Karpas-422 (cell line): ENCODE data around the gene HINT2. TPM values are rescaled to one million over a fixed set of nuclear protein-coding genes. Genes with fewer than 3 reads are reported as not detected.

Source experiments
- DNase-seq: peaks from one replicate; pipeline ENCODE4 v3.0.0-alpha.2; 2015
- H2AFZ ChIP-seq: fragments of 200-600 bp; sonication (generic); 2 replicates; pipeline ENCODE4 v1.6.1; 2014; ENCODE audit warnings: antibody characterized with exemption, low read length, mixed read lengths
- H3K27ac ChIP-seq: fragments of 200-600 bp; sonication (generic); 2 replicates; pipeline ENCODE4 v1.5.1; 2014; ENCODE audit warnings: mild to moderate bottlenecking, low read length, moderate library complexity
- H3K27me3 ChIP-seq: fragments of 200-600 bp; sonication (generic); 2 replicates; pipeline ENCODE4 v1.6.1; 2014; ENCODE audit warnings: low read length, mixed read lengths
- H3K36me3 ChIP-seq: fragments of 200-600 bp; sonication (generic); 2 replicates; pipeline ENCODE4 v1.6.1; 2014; ENCODE audit warnings: low read length, mixed read lengths; ENCODE audit not compliant: insufficient read depth
- H3K4me1 ChIP-seq: fragments of 200-600 bp; sonication (generic); 2 replicates; pipeline ENCODE4 v1.6.1; 2014; ENCODE audit warnings: mild to moderate bottlenecking, low read length, mixed read lengths
- H3K4me2 ChIP-seq: fragments of 200-600 bp; sonication (generic); 2 replicates; pipeline ENCODE4 v1.6.1; 2014; ENCODE audit warnings: low read length, low read depth, mild to moderate bottlenecking; ENCODE audit not compliant: poor library complexity, severe bottlenecking
- H3K4me3 ChIP-seq: fragments of 200-600 bp; sonication (generic); 2 replicates; pipeline ENCODE4 v1.5.1; 2014; ENCODE audit warnings: mild to moderate bottlenecking, antibody characterized with exemption, low read length, mixed read lengths
- H3K79me2 ChIP-seq: fragments of 200-600 bp; sonication (generic); 2 replicates; pipeline ENCODE4 v1.6.1; 2014; ENCODE audit warnings: mild to moderate bottlenecking, low read length, mixed read lengths
- H3K9ac ChIP-seq: fragments of 200-600 bp; sonication (generic); 2 replicates; pipeline ENCODE4 v1.6.0; 2014; ENCODE audit warnings: low read length
- H3K9me2 ChIP-seq: fragments of 200-600 bp; sonication (generic), shearing (Covaris generic); replicated peaks from 2 replicates; pipeline ENCODE4 v1.6.0; 2014; ENCODE audit warnings: mild to moderate bottlenecking, low read length, moderate library complexity; ENCODE audit not compliant: insufficient read depth
- H3K9me3 ChIP-seq: fragments of 300-700, 200-600 bp; sonication (generic); 2 replicates; pipeline ENCODE4 v1.6.1; 2014; ENCODE audit warnings: low read length, mixed read lengths
- H4K20me1 ChIP-seq: fragments of 200-600 bp; sonication (generic); 2 replicates; pipeline ENCODE4 v1.6.1; 2014; ENCODE audit warnings: mild to moderate bottlenecking, antibody characterized with exemption, low read length, low read depth; ENCODE audit not compliant: insufficient read depth
- total RNA-seq: library from RNA; depleted of rRNA; stranded (reverse); fragments of >200 nt; shearing (Covaris generic); gene quantifications from 2 replicates; pipeline ENCODE4 v1.2.3, GENCODE V29; 2014; ENCODE audit warnings: low replicate concordance

Gene HINT2
- total RNA-seq, 1 experiment from 2014 or later: 84.0 TPM

GRCh38 chr9:35793461-35793860, 21.4 kb downstream of the HINT2 start:
- Histone ChIP-seq H2AFZ (no peak overlapping the region), H4K20me1 (no peaks in the 10 kb centered on the region), H3K4me2 (no peak overlapping the region), H3K9me3 (no peaks in the 10 kb centered on the region), H3K27me3 (no peaks in the 10 kb centered on the region), H3K27ac (no peak overlapping the region), H3K9me2 (no peaks in the 10 kb centered on the region), H3K79me2 (no peaks in the 10 kb centered on the region), H3K4me1 (peaks cover 16% of the 10 kb centered on the region), H3K9ac (no peak overlapping the region), H3K4me3 (no peak overlapping the region), H3K36me3 (no peaks in the 10 kb centered on the region; the same call in 1 of the 2 replicates)
- DNase-seq: no peak

GRCh38 chr9:35792826-35793225, 22.0 kb downstream of the HINT2 start:
- DNase-seq: no peak
- H3K27me3 ChIP-seq: no peaks in the 10 kb centered on the region
- no peak overlapping the region for H3K4me2 ChIP-seq
- no peaks in the 10 kb centered on the region for H4K20me1 ChIP-seq
- no peak overlapping the region for H2AFZ ChIP-seq
- no peak overlapping the region for H3K4me3 ChIP-seq
- peaks cover 16% of the 10 kb centered on the region for H3K4me1 ChIP-seq
- H3K9ac ChIP-seq: no peak overlapping the region
- no peaks in the 10 kb centered on the region for H3K79me2 ChIP-seq
- no peaks in the 10 kb centered on the region for H3K9me2 ChIP-seq
- no peak overlapping the region for H3K27ac ChIP-seq
- H3K36me3 ChIP-seq: no peaks in the 10 kb centered on the region; the same call in 1 of the 2 replicates
- H3K9me3 ChIP-seq: no peaks in the 10 kb centered on the region

DNA sequence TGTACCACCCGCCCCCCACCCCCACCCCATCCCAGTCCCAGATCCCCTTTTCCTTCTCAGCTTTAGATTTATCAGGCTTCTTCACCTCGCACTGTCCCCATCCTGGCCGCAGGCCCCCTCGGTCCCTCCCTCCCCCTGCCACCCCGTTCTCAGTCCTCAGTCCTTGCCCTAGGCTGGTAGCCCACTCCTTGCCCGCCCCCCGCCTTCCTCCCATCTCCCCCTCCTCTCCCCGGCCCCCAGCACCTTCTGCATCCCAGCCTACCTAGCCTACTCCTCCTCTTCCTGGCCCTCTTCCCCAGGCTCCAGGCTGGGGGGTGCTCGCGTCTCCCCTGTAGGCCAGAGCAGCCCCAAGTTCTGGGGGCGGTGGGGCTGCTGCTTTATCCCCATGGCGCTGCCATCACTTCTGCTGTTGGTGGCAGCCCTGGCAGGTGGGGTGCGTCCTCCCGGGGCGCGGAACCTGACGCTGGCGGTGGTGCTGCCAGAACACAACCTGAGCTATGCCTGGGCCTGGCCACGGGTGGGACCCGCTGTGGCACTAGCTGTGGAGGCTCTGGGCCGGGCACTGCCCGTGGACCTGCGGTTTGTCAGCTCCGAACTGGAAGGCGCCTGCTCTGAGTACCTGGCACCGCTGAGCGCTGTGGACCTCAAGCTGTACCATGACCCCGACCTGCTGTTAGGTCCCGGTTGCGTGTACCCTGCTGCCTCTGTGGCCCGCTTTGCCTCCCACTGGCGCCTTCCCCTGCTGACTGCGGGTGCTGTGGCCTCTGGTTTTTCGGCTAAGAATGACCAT, 22.6 kb downstream of the HINT2 start:
- Histone ChIP-seq H3K79me2 (no peaks in the 10 kb centered on the region), H3K36me3 (no peaks in the 10 kb centered on the region; the same call in 1 of the 2 replicates), H3K9me2 (no peaks in the 10 kb centered on the region), H3K9me3 (no peaks in the 10 kb centered on the region), H3K9ac (no peak overlapping the region), H4K20me1 (no peaks in the 10 kb centered on the region), H3K4me1 (peaks cover 16% of the 10 kb centered on the region), H2AFZ (no peak overlapping the region), H3K4me3 (no peak overlapping the region), H3K27me3 (no peaks in the 10 kb centered on the region), H3K4me2 (no peak overlapping the region), H3K27ac (no peak overlapping the region)
- no peak for DNase-seq

DNA sequence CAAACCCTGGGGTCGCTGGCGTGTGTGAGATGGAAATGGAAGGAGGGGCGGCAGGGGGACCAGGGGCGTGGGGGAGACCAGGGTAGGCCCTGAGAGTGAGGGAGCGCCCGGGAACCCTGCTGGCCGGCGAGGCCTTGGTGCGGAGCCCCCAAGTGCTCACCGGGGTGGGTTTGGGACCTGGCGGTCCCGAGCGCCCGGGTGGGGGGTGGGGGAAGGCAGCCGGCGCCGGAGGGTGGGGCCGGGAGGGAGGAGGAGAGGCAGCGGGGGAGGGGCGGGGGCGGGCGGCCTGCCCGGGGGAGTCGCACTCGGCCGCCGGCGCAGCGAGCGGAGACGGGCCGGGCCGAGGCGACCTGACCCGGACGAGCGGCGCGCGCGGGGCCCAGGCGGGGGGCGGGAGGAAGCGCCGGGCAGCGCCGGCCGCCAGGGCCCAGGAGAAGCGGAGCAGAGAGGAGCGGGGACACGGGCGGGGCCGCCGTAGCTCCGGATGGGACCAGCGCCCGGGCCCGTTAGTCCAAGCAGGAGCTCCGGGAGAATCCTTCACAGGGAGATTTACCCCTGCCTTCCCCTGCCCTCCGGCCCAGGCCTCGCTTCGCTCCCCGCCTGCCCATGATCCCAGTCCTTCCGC, 23.4 kb downstream of the HINT2 start, which contains the start of gene NPR2:
NPR2 (plus strand) TSS at position 295 of the 625 bp plus-strand sequence. CDS start 818 bp downstream, outside the sequence.
- no peak for DNase-seq
- Histone ChIP-seq H3K27me3 (no peaks in the 10 kb centered on the region), H3K9ac (no peak within 1 kb of the TSS), H3K27ac (no peak within 1 kb of the TSS), H4K20me1 (no peaks in the 10 kb centered on the region), H3K4me2 (no peak within 1 kb of the TSS), H3K36me3 (peaks cover 1% of the 10 kb centered on the region; the same call in 1 of the 2 replicates), H3K4me3 (no peak within 1 kb of the TSS), H3K9me3 (no peaks in the 10 kb centered on the region), H2AFZ (no peak within 1 kb of the TSS), H3K79me2 (peaks cover under 1% of the 10 kb centered on the region; the same call in 1 of the 2 replicates), H3K4me1 (peaks cover 16% of the 10 kb centered on the region), H3K9me2 (no peaks in the 10 kb centered on the region)

DNA sequence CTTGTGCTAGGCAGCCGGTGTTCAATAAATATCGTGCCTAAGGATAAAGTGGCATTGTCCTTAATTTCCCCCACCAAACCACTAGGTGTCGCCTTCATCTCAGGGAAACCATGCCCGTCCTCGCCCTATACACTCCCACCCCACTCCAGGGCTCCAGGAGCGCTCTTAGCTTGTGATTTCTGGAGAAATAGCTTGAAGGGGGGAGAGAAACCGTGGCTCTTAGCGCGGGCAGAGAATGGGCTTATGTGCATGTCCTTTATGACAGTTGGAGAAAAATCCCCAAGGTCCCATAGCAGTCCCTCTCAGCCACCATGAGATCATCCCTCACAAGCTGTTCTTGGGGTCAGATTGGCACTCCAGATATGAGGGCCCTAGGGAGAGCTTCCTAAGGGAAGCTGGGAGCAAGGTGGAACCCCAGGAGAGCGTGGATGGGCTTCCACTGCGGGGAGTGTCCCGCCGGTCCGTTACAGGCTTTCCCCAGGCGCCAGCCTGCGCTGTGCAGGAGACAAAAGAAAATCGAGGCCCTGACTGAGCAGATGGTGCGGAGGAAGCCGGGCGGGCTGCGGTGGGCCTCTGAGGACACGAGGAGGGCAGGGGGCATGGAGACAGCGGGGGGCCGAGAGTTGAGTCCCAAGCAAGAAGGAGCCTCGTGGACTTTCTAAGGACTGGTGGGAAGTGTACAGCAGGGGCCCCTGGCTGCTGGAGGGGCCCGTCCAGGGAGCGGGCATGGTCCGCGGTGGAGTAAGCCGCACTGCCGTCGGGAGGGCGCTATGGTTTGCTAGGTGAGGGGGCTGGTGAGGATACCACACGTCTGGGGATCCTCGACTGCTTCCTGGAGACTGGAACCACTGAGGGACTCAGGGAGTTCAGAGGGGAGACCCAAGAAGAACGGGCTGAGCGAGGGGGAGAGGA, 24.2 kb downstream of the HINT2 start:
- Histone ChIP-seq H3K27me3 (no peaks in the 10 kb centered on the region), H2AFZ (no peak overlapping the region), H3K9me2 (no peaks in the 10 kb centered on the region), H3K4me1 (peaks cover 16% of the 10 kb centered on the region), H3K4me2 (no peak overlapping the region), H3K36me3 (peaks cover 8% of the 10 kb centered on the region; the same call in 1 of the 2 replicates), H3K9ac (no peak overlapping the region), H3K79me2 (peaks cover 7% of the 10 kb centered on the region), H4K20me1 (no peaks in the 10 kb centered on the region), H3K27ac (no peak overlapping the region), H3K9me3 (no peaks in the 10 kb centered on the region), H3K4me3 (no peak overlapping the region)
- DNase-seq: peak; percentile 84

- no peaks in the 10 kb centered on the region for H3K9me2 ChIP-seq
- DNase-seq: no peak
Observed at GRCh38 chr9:35790025-35790384, 24.8 kb downstream of the HINT2 start.

GRCh38 chr9:35789541-35789940, 25.3 kb downstream of the HINT2 start:
- Histone ChIP-seq H3K4me1 (peaks cover 24% of the 10 kb centered on the region), H3K9ac (no peak overlapping the region), H3K36me3 (peaks cover 8% of the 10 kb centered on the region; the same call in 1 of the 2 replicates), H3K27ac (peak overlapping the region; percentile 28), H3K9me2 (no peaks in the 10 kb centered on the region), H3K9me3 (no peaks in the 10 kb centered on the region), H4K20me1 (no peaks in the 10 kb centered on the region), H3K27me3 (no peaks in the 10 kb centered on the region), H3K4me2 (peak overlapping the region; percentile 26), H2AFZ (no peak overlapping the region), H3K4me3 (no peak overlapping the region), H3K79me2 (peaks cover 10% of the 10 kb centered on the region)
- peak; percentile 51 for DNase-seq

More at GRCh38 chr9:35790025-35790384, 24.8 kb downstream of the HINT2 start:
- H3K79me2 ChIP-seq: peaks cover 8% of the 10 kb centered on the region
- no peaks in the 10 kb centered on the region for H3K9me3 ChIP-seq
- peaks cover 8% of the 10 kb centered on the region; the same call in 1 of the 2 replicates for H3K36me3 ChIP-seq
- H3K27ac ChIP-seq: peak overlapping the region; percentile 28
- no peaks in the 10 kb centered on the region for H4K20me1 ChIP-seq
- peaks cover 21% of the 10 kb centered on the region for H3K4me1 ChIP-seq
- no peak overlapping the region for H3K9ac ChIP-seq
- no peak overlapping the region for H3K4me3 ChIP-seq
- no peaks in the 10 kb centered on the region for H3K27me3 ChIP-seq
- peak overlapping the region; percentile 26 for H3K4me2 ChIP-seq
- H2AFZ ChIP-seq: no peak overlapping the region
